ENCODE measurements around the gene ONECUT1. TPM values are rescaled to one million over a fixed set of nuclear protein-coding genes. Genes with fewer than 3 reads are reported as not detected.
A peak's percentile ranks its signal among the peaks of the same experiment; 100 is the strongest.

Gene ONECUT1
- total and polyA plus RNA-seq, 11 donors = not detected

- 9 to 27% (median 10%) methylated on average over 36 to 93 of the region's 93 CpGs for WGBS, 4 donors
- Histone ChIP-seq H3K27ac (no peak overlapping the region), H3K4me3 (peak overlapping the region; percentile 6 to 48 (median 32)), H3K36me3 (no peaks in the 10 kb centered on the region), H3K9me3 (no peaks in the 10 kb centered on the region), H3K27me3 (peaks cover 44 to 99% (median 90%) of the 10 kb centered on the region in 9 donors), H3K4me1 (peaks cover 0 to 31% (median 26%) of the 10 kb centered on the region in 12 donors)
- ATAC-seq (peak in 1 of 4 donors; percentile 38), DNase-seq (no peak)
- TF ChIP-seq CTCF (IDR thresholded peaks at IDR 0.05) (peak in 2 of 12 donors; percentile 7 to 10), POLR2A (IDR thresholded peaks at IDR 0.05) (no peak)
- intact Hi-C loops (cut with DNase I) = no loop called here
Measured at GRCh38 chr15:52805351-52806283, 15.5 kb upstream of the ONECUT1 start.

GRCh38 chr15:52804526-52805081 is 14.5 kb upstream of the ONECUT1 start:
- peak overlapping the region in 11 of 12 donors; percentile 15 to 48 (median 34) for H3K4me3 ChIP-seq
- ATAC-seq = no peak
- peaks cover 0 to 31% (median 26%) of the 10 kb centered on the region in 12 donors for H3K4me1 ChIP-seq
- 2 to 3% (median 3%) methylated on average over 25 of the region's 25 CpGs for WGBS, 4 donors
- H3K27ac ChIP-seq = no peak overlapping the region
- no peaks in the 10 kb centered on the region for H3K36me3 ChIP-seq
- TF ChIP-seq POLR2A (IDR thresholded peaks at IDR 0.05) (no peak), CTCF (IDR thresholded peaks at IDR 0.05) (no peak)
- intact Hi-C loops (cut with DNase I) = no loop called here
- peaks cover 52 to 98% (median 97%) of the 10 kb centered on the region in 9 donors for H3K27me3 ChIP-seq
- no peak for DNase-seq
- no peaks in the 10 kb centered on the region for H3K9me3 ChIP-seq

GRCh38 chr15:52803467-52804306 is 13.6 kb upstream of the ONECUT1 start:
- peaks cover 0 to 33% (median 26%) of the 10 kb centered on the region in 12 donors for H3K4me1 ChIP-seq
- DNase-seq (no peak), ATAC-seq (no peak)
- TF ChIP-seq POLR2A (IDR thresholded peaks at IDR 0.05) (no peak), CTCF (IDR thresholded peaks at IDR 0.05) (no peak)
- peak overlapping the region in 8 of 12 donors; percentile 3 to 31 (median 16) for H3K4me3 ChIP-seq
- WGBS, 4 donors = 2 to 3% (median 3%) methylated on average over 25 to 49 of the region's 49 CpGs
- no peaks in the 10 kb centered on the region for H3K9me3 ChIP-seq
- intact Hi-C loops (cut with DNase I) = no loop called here
- no peaks in the 10 kb centered on the region for H3K36me3 ChIP-seq
- H3K27me3 ChIP-seq = peaks cover 61 to 100% (median 97%) of the 10 kb centered on the region in 9 donors
- no peak overlapping the region for H3K27ac ChIP-seq
